ENCODE results near the gene KIF18B.

GRCh38 chr17:44947461-44948314 is at the start of gene KIF18B:
- TF ChIP-seq, protein P1, sequence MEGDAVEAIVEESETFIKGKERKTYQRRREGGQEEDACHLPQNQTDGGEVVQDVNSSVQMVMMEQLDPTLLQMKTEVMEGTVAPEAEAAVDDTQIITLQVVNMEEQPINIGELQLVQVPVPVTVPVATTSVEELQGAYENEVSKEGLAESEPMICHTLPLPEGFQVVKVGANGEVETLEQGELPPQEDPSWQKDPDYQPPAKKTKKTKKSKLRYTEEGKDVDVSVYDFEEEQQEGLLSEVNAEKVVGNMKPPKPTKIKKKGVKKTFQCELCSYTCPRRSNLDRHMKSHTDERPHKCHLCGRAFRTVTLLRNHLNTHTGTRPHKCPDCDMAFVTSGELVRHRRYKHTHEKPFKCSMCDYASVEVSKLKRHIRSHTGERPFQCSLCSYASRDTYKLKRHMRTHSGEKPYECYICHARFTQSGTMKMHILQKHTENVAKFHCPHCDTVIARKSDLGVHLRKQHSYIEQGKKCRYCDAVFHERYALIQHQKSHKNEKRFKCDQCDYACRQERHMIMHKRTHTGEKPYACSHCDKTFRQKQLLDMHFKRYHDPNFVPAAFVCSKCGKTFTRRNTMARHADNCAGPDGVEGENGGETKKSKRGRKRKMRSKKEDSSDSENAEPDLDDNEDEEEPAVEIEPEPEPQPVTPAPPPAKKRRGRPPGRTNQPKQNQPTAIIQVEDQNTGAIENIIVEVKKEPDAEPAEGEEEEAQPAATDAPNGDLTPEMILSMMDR (IDR thresholded peaks at IDR 0.05): no peak
- peak; percentile 65 for TF ChIP-seq POLR2A (IDR thresholded peaks at IDR 0.05)

All from right lobe of liver (tissue), 4 donors.